Right lobe of liver (tissue), 6 donors: ENCODE data around the gene DNMT3L. TPM values are rescaled to one million over a fixed set of nuclear protein-coding genes. Genes with fewer than 3 reads are reported as not detected.
"Not testable (repeated sequence)": the region's sequence is repeated elsewhere in the genome, so short reads cannot be mapped to it uniquely, and the experiment has no call there.

Experiments
- ATAC-seq, 4 donors: fragments of 200-7000 bp; cut with Tn5 transposase; one replicate each; pipeline ENCODE4 v1.9.1; 2020; ENCODE audit warnings: mild to moderate bottlenecking in 4 of 4, moderate library complexity in 4 of 4
- DNase-seq, 3 donors: peaks; one replicate each; pipeline ENCODE4 v3.0.0-alpha.2; 2020
- H3K27ac ChIP-seq, 3 donors: fragments of 200-600 bp; one replicate each; pipeline ENCODE4 v1.8.0; 2022
- H3K27me3 ChIP-seq, 2 donors: fragments of 200-600 bp; one replicate each; pipeline ENCODE4 v1.8.0; 2022
- H3K36me3 ChIP-seq, 4 donors: fragments of 200-600 bp; sonication (generic) in 1 of 4; one replicate each; pipeline versions ENCODE4 v1.5.1 to v1.8.0; 2017 to 2022; ENCODE audit warnings: control low read depth in 1 of 4
- H3K4me1 ChIP-seq, 4 donors: fragments of 200-600 bp; sonication (generic) in 1 of 4; one replicate each; pipeline versions ENCODE4 v1.5.1 to v1.8.0; 2017 to 2022; ENCODE audit warnings: control low read depth in 1 of 4
- H3K4me3 ChIP-seq, 3 donors: fragments of 200-600 bp; one replicate each; pipeline ENCODE4 v1.8.0; 2022
- H3K9me3 ChIP-seq, 4 donors: fragments of 200-600 bp; sonication (generic) in 1 of 4; one replicate each; pipeline versions ENCODE4 v1.5.1 to v1.8.0; 2017 to 2022; ENCODE audit warnings: control low read depth in 1 of 4
- POLR2A ChIP-seq: fragments of 450-650 bp; IDR thresholded peaks from one replicate; pipeline ENCODE4 v1.6.1; 2017; ENCODE audit warnings: antibody characterized with exemption, mild to moderate bottlenecking
- WGBS: methylation state at CpG from one replicate; pipeline ENCODE4 v1.1.6; 2018; ENCODE audit warnings: low coverage, low lambda C conversion rate; ENCODE audit not compliant: insufficient coverage; ENCODE audit errors: missing lambda C conversion rate; 5-methylcytosine and 5-hydroxymethylcytosine counted together
- intact Hi-C, 2 donors: fragments of 100-400 bp; cut with DNase I; formaldehyde crosslinking; loops; one replicate each; pipeline versions ENCODE4 v1.11.2 to v1.14.1; 2022
- total RNA-seq, 6 experiments: library from RNA; depleted of rRNA in 2 of 6; stranded (reverse); fragments of >200 nt in 2 of 6; fragmentation: NEBNext Ultra II Directional in 3 of 6; extraction: Animal tissue kit (Norgen Biotek cat#: 25700) in 3 of 6; gene quantifications; one replicate each; pipeline versions ENCODE4 v1.1.0 to v1.2.4, GENCODE V29; 2016 to 2023
- TF ChIP-seq, protein P1 (sequence below), 4 donors: fragments of 200-600 bp in 3 of 4; fragments of 450-650 bp in 1 of 4; IDR thresholded peaks; one replicate each; pipeline versions ENCODE4 v1.5.1 to v1.8.0; 2016 to 2022; ENCODE audit warnings: antibody characterized with exemption in 4 of 4, mild to moderate bottlenecking in 2 of 4
- donor health status: DM: no; HTN: yes; CAD: no.
- donor health status: DM: no; HTN: no; CAD: no.
- donor health status: DM: no; HTN: no; CAD: no.
- donor health status: DM: no; HTN: yes; CAD: no.
- donor health status: DM: no; HTN: yes; CAD: no.

DNMT3L gene
- total RNA-seq, 6 experiments from 2014 or later = 0.29 to 2.3 (median 1.4) TPM; not detected in 3

DNA sequence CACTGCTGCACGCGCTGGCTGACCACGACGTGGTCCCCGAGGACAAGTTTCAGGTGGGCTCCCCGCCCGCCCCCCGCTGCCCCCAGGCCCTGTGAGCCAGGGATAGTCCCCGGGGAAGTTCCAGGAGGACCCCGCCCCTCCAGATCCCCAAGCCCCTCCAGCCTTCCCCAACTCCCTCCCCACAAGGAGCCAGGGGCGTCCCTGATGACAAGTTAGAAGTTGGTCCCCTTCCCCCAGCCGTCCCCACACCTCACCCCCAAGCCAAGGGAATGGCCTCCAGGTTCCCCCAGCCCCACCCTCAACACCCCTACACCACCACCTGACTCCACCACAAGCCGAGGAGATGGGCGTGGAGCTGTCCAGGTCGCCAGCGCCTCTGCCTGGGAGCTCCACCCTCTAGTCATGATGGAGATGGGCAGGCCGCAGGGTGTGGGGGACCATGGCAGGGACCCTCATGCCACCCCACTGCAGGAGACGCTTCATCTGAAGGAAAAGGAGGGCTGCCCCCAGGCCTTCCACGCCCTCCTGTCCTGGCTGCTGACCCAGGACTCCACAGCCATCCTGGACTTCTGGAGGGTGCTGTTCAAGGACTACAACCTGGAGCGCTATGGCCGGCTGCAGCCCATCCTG, 24.5 kb upstream of the DNMT3L start:
- DNase-seq = peak in 2 of 3 donors; percentile 15 to 44
- no CpG with 5 or more reads among the region's 21 CpGs for WGBS
- no peak overlapping the region for H3K27ac ChIP-seq
- peaks cover 0 to 3% (median 0%) of the 10 kb centered on the region in 4 donors for H3K4me1 ChIP-seq
- no peak for TF ChIP-seq POLR2A
- TF ChIP-seq, protein P1, sequence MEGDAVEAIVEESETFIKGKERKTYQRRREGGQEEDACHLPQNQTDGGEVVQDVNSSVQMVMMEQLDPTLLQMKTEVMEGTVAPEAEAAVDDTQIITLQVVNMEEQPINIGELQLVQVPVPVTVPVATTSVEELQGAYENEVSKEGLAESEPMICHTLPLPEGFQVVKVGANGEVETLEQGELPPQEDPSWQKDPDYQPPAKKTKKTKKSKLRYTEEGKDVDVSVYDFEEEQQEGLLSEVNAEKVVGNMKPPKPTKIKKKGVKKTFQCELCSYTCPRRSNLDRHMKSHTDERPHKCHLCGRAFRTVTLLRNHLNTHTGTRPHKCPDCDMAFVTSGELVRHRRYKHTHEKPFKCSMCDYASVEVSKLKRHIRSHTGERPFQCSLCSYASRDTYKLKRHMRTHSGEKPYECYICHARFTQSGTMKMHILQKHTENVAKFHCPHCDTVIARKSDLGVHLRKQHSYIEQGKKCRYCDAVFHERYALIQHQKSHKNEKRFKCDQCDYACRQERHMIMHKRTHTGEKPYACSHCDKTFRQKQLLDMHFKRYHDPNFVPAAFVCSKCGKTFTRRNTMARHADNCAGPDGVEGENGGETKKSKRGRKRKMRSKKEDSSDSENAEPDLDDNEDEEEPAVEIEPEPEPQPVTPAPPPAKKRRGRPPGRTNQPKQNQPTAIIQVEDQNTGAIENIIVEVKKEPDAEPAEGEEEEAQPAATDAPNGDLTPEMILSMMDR (IDR thresholded peaks at IDR 0.05) = no peak
- no peak overlapping the region for H3K4me3 ChIP-seq
- no peaks in the 10 kb centered on the region for H3K27me3 ChIP-seq
- H3K36me3 ChIP-seq = no peaks in the 10 kb centered on the region
- intact Hi-C loops = no loop called here
- ATAC-seq = no peak
- no peaks in the 10 kb centered on the region for H3K9me3 ChIP-seq

DNA sequence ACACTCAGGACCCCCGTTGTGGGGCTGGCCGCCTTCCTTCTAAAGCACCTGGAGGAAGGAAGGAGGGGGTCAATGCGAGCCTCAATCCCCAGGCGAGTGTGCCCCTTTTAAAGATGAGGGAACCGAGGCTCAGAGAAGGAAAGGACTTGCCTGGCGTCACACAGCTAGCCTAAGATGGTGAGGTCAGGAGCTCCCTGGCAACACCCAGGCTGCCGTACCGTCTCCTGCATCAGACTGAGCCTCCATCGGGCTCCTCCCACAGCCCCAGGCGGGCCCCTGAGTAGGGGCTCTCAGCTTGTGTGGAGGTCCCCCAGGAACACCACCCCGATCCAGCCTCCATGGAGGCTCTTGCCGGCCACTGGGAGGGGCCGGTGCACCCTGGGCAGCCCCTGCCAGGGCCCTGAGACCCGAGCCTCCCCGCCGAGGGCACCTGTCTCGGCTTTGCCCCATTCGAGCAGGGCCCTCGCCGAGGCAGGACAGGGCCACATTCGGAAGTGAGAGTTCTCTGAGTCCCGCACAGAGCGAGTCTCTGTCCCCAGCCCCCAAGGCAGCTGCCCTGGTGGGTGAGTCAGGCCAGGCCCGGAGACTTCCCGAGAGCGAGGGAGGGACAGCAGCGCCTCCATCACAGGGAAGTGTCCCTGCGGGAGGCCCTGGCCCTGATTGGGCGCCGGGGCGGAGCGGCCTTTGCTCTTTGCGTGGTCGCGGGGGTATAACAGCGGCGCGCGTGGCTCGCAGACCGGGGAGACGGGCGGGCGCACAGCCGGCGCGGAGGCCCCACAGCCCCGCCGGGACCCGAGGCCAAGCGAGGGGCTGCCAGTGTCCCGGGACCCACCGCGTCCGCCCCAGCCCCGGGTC, 23.7 kb upstream of the DNMT3L start, which contains the start of gene AIRE:
Gene AIRE, plus strand, starts transcription at position 739 of the 855 bp plus-strand sequence. CDS start 131 bp downstream, outside the sequence.
- Histone ChIP-seq H3K4me3 (no peak within 1 kb of the TSS), H3K27ac (no peak within 1 kb of the TSS), H3K4me1 (peaks cover 0 to 3% (median 0%) of the 10 kb centered on the region in 4 donors), H3K36me3 (no peaks in the 10 kb centered on the region), H3K27me3 (no peaks in the 10 kb centered on the region), H3K9me3 (no peaks in the 10 kb centered on the region)
- 30% methylated on average over 2 of the region's 56 CpGs for WGBS
- intact Hi-C loops = no loop called here
- ATAC-seq = peak in 1 of 4 donors; percentile 49
- DNase-seq = peak in 1 of 3 donors; percentile 52
- TF ChIP-seq, protein P1 (IDR thresholded peaks at IDR 0.05) = no peak
- no peak for TF ChIP-seq POLR2A

DNA sequence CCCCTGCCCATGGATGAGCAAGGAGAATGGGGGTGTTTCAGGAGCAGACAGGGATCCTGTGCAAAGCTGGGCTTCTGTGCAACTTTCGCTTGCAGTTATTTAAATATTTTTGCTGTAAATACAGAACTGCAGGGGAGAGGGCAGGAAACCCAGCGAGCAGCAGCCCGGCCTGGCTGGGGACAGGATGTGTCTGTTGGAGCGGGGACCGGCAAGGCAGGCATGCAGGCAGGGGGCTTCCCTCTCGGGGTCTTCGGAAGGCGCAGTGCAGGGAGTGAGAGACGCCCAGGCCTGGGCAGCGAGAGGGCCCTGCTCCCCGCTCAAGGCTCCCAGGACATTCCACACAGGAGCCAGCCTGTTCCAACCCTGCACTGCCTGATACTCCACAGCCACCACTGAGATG, 22.3 kb upstream of the DNMT3L start:
- DNase-seq (peak in 1 of 3 donors; percentile 35), ATAC-seq (no peak)
- intact Hi-C loops = no loop called here
- H3K9me3 ChIP-seq = no peaks in the 10 kb centered on the region
- WGBS = 61% methylated on average over 3 of the region's 11 CpGs
- H3K4me1 ChIP-seq = peaks cover 0 to 3% (median 0%) of the 10 kb centered on the region in 4 donors
- no peak overlapping the region for H3K27ac ChIP-seq
- H3K36me3 ChIP-seq = no peaks in the 10 kb centered on the region
- TF ChIP-seq, protein P1 (IDR thresholded peaks at IDR 0.05) = no peak
- TF ChIP-seq POLR2A = no peak
- no peak overlapping the region for H3K4me3 ChIP-seq
- H3K27me3 ChIP-seq = no peaks in the 10 kb centered on the region

DNA sequence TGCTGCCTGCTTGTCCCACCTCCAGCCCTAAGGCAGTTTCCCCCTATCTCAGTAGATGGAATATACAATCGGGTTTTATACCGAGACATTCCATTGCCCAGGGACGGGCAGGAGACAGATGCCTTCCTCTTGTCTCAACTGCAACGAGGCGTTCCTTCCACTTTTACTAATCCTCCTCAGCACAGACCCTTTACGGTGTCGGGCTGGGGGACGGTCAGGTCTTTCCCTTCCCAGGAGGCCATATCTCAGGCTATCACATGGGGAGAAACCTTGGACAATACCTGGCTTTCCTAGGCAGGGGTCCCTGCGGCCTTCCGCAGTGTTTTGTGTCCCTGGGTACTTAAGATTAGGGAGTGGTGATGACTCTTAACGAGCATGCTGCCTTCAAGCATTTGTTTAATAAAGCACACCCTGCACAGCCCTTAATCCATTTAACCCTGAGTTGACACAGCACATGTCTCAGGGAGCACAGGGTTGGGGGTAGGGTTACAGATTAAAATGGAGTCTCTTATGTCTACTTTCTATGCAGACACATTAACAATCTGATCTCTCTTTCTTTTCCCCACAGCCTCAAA, 21.6 kb upstream of the DNMT3L start:
- H3K27ac ChIP-seq, ATAC-seq, H3K4me3 ChIP-seq, intact Hi-C loops, H3K9me3 ChIP-seq, H3K36me3 ChIP-seq, H3K4me1 ChIP-seq, H3K27me3 ChIP-seq: not testable (repeated sequence)
- peak in 1 of 3 donors; percentile 9 for DNase-seq
- WGBS = 83% methylated on average over 7 of the region's 11 CpGs
